IMR-90 (cell line): Measurements from ENCODE around the gene PNO1. TPM values are rescaled to one million over a fixed set of nuclear protein-coding genes. Genes with fewer than 3 reads are reported as not detected.

Experiments
- ATAC-seq: fragments of 200-7000 bp; cut with Tn5 transposase; 2 replicates; pipeline ENCODE4 v1.9.1; 2020; ENCODE audit warnings: low read depth, mild to moderate bottlenecking, moderate library complexity
- BruUV-seq: library from RNA; stranded (reverse); fragments of 400-500 nt; replicated peaks from 2 replicates; lab custom pipeline; 2021; lab: Mats Ljungman, UMichigan
- CTCF ChIA-PET: fragments of 300-600 bp; formaldehyde crosslinking; extraction: SDS; loops from one replicate; lab custom pipeline; 2021; ENCODE audit warnings: antibody characterized with exemption; lab: Yijun Ruan, JAX
- POLR2A ChIA-PET: fragments of 300-600 bp; sonication (Branson Sonifier 250); formaldehyde crosslinking; loops from one replicate; lab custom pipeline; 2022; ENCODE audit warnings: antibody characterized with exemption; ENCODE audit not compliant: unreplicated experiment; lab: Charles Lee
- DNase-seq: peaks from one replicate; pipeline ENCODE4 v3.0.0; 2013
- H2AFZ ChIP-seq: replicated peaks from 2 replicates; pipeline ENCODE3; 2013; ENCODE audit warnings: low read length, mild to moderate bottlenecking; ENCODE audit not compliant: poor library complexity
- H2AK5ac ChIP-seq: 2 replicates; pipeline ENCODE4 v1.6.1; 2013; ENCODE audit warnings: low read depth, low read length, inconsistent platforms
- H2AK9ac ChIP-seq: replicated peaks from 2 replicates; pipeline ENCODE3; 2013; ENCODE audit warnings: mild to moderate bottlenecking, low read depth, low read length, moderate library complexity; ENCODE audit not compliant: poor library complexity
- H2BK120ac ChIP-seq: 2 replicates; pipeline ENCODE4 v1.6.1; 2013; ENCODE audit warnings: low read depth, low read length, inconsistent platforms
- H2BK15ac ChIP-seq: 3 replicates; pipeline ENCODE4 v1.6.1; 2013; ENCODE audit warnings: low read depth, low read length, inconsistent platforms
- H2BK20ac ChIP-seq: 2 replicates; pipeline ENCODE4 v1.6.1; 2013; ENCODE audit warnings: low read depth, mild to moderate bottlenecking, inconsistent platforms, low read length, moderate library complexity
- H2BK5ac ChIP-seq: 2 replicates; pipeline ENCODE4 v1.6.1; 2013; ENCODE audit warnings: mild to moderate bottlenecking, low read depth, low read length, inconsistent platforms; ENCODE audit not compliant: poor library complexity, severe bottlenecking
- H3K14ac ChIP-seq: replicated peaks from 2 replicates; pipeline ENCODE4 v1.6.1; 2013; ENCODE audit warnings: low read depth, low read length, inconsistent platforms
- H3K18ac ChIP-seq: 2 replicates; pipeline ENCODE4 v1.6.1; 2013; ENCODE audit warnings: low read depth, low read length, control low read depth
- H3K23ac ChIP-seq: 2 replicates; pipeline ENCODE4 v1.6.1; 2013; ENCODE audit warnings: low read depth, low read length, inconsistent platforms
- H3K27ac ChIP-seq: 2 replicates; pipeline ENCODE4 v1.5.1; 2013; ENCODE audit warnings: mild to moderate bottlenecking, control low read depth, low read length; ENCODE audit not compliant: insufficient read depth
- H3K27me3 ChIP-seq: 2 replicates; pipeline ENCODE4 v1.6.1; 2013; ENCODE audit warnings: low read length; ENCODE audit not compliant: control insufficient read depth, insufficient read depth
- H3K36me3 ChIP-seq: 2 replicates; pipeline ENCODE4 v1.6.1; 2013; ENCODE audit warnings: low read length, mixed read lengths; ENCODE audit not compliant: control insufficient read depth, insufficient read depth
- H3K4ac ChIP-seq: 2 replicates; pipeline ENCODE4 v1.6.1; 2013; ENCODE audit warnings: low read depth, low read length, inconsistent platforms
- H3K4me1 ChIP-seq: 2 replicates; pipeline ENCODE4 v1.6.1; 2013; ENCODE audit warnings: low read length, mixed read lengths; ENCODE audit not compliant: control insufficient read depth, insufficient read depth
- H3K4me2 ChIP-seq: 2 replicates; pipeline ENCODE4 v1.6.1; 2013; ENCODE audit warnings: low read depth, mild to moderate bottlenecking, control low read depth, low read length, moderate library complexity
- H3K4me3 ChIP-seq: 2 replicates; pipeline ENCODE4 v1.5.1; 2013; ENCODE audit warnings: low read depth, mild to moderate bottlenecking, control low read depth, low read length, moderate library complexity; ENCODE audit not compliant: insufficient read depth
- H3K56ac ChIP-seq: 2 replicates; pipeline ENCODE4 v1.6.1; 2013; ENCODE audit warnings: low read length, inconsistent platforms; ENCODE audit not compliant: insufficient read depth; ENCODE audit errors: extremely low read depth
- H3K79me1 ChIP-seq, 2 experiments: 2 replicates each; pipeline ENCODE4 v1.6.1; 2013; ENCODE audit warnings: low read length in 2 of 2, inconsistent platforms in 1 of 2, low read depth in 1 of 2
- H3K9ac ChIP-seq: 2 replicates; pipeline ENCODE4 v1.6.1; 2013; ENCODE audit warnings: low read depth, low read length, control low read depth
- H3K9me1 ChIP-seq: 2 replicates; pipeline ENCODE4 v1.6.1; 2013; ENCODE audit warnings: low read length, inconsistent platforms; ENCODE audit not compliant: insufficient read depth
- H3K9me3 ChIP-seq: 2 replicates; pipeline ENCODE4 v1.6.1; 2013; ENCODE audit warnings: low read length; ENCODE audit not compliant: control insufficient read depth, insufficient read depth
- H4K20me1 ChIP-seq: 2 replicates; pipeline ENCODE4 v1.6.1; 2013; ENCODE audit warnings: low read length, inconsistent platforms; ENCODE audit not compliant: insufficient read depth
- H4K5ac ChIP-seq: 2 replicates; pipeline ENCODE4 v1.6.1; 2013; ENCODE audit warnings: mild to moderate bottlenecking, low read depth, low read length, control low read depth
- H4K8ac ChIP-seq, 2 experiments: 2 replicates each; pipeline ENCODE4 v1.6.1; 2013; ENCODE audit warnings: low read depth in 2 of 2, low read length in 2 of 2, control low read depth in 1 of 2, inconsistent platforms in 1 of 2
- H4K91ac ChIP-seq: 2 replicates; pipeline ENCODE4 v1.6.1; 2013; ENCODE audit warnings: low read depth, low read length, inconsistent platforms; ENCODE audit not compliant: insufficient read depth
- BHLHE40 ChIP-seq: fragments of 150-350 bp; IDR thresholded peaks from 2 replicates; pipeline ENCODE4 v1.6.1; 2016; ENCODE audit warnings: mild to moderate bottlenecking, low read depth, low read length
- MAFK ChIP-seq: IDR thresholded peaks from 2 replicates; pipeline ENCODE4 v1.6.1; 2012; ENCODE audit warnings: low read depth, low read length, improper control_type of control experiment
- WGBS, 2 experiments: methylation state at CpG; one replicate each; pipeline versions ENCODE4 v1.1.5 to v1.1.7; 2013; ENCODE audit warnings: missing lambda C conversion rate in 2 of 2; ENCODE audit not compliant: insufficient read length in 1 of 2; ENCODE audit errors: extremely low coverage in 2 of 2; 5-methylcytosine and 5-hydroxymethylcytosine counted together
- dilution Hi-C: fragments of 300-500 bp; cut with HindIII; formaldehyde crosslinking; loops from one replicate; pipeline ENCODE4 v1.14.3; 2018; ENCODE audit warnings: low sequenced_read_pairs; ENCODE audit not compliant: unreplicated experiment
- in situ Hi-C: fragments of 300-500 bp; cut with MboI; formaldehyde crosslinking; loops from 3 replicates; pipeline ENCODE4 v1.14.3; 2019; ENCODE audit warnings: low sequenced_read_pairs, inconsistent platforms, mixed read lengths
- intact Hi-C: fragments of 100-400 bp; cut with micrococcal nuclease; formaldehyde crosslinking; loops from 2 replicates; pipeline ENCODE4 v1.10.0; 2022
- polyA plus RNA-seq, 3 experiments: library from polyadenylated mRNA; depleted of rRNA; stranded (reverse); fragments of >200 nt; gene quantifications; 2 replicates each; pipeline ENCODE4 v1.2.3, GENCODE V29; 2012; ENCODE audit warnings: low replicate concordance in 1 of 3
- total RNA-seq: library from RNA; depleted of rRNA; stranded (reverse); fragments of >200 nt; gene quantifications from 2 replicates; pipeline ENCODE4 v1.2.3, GENCODE V29; 2012

PNO1 gene
- total and polyA plus RNA-seq, 2 of the 4 experiments (the other 2 are of a cell fraction): 12.8 to 14.7 TPM

DNA sequence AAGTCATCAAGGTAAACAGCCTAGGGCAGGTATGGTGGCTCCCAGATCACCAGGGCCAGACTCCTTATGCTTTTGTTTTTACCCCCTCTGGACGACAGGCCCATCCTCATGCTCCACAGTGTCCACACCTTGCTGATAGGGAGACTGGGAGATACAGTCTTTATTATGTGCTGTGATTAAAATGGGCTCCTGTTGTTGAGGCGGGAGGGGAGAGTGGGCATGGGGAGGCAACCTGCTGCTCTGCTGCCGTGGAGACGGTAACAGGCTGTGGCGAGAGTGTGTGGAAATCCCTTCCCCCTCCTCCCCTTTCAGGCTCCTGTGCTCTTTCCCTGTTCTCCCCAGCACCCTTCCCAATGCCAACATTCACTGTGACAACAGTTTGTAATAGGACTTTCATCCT, 38.2 kb upstream of the PNO1 start:
- Histone ChIP-seq H4K8ac (no peak overlapping the region), H3K9me1 (no peaks in the 10 kb centered on the region), H3K9me3 (no peaks in the 10 kb centered on the region), H2BK15ac (no peak overlapping the region), H4K5ac (no peak overlapping the region), H3K4me2 (no peak overlapping the region), H3K18ac (no peak overlapping the region), H2AK9ac (no peak overlapping the region), H3K56ac (no peak overlapping the region), H3K4ac (no peak overlapping the region), H4K20me1 (no peaks in the 10 kb centered on the region), H3K27ac (no peak overlapping the region), H3K27me3 (peaks cover 15% of the 10 kb centered on the region), H3K4me3 (no peak overlapping the region), H2AFZ (no peak overlapping the region), H3K4me1 (no peaks in the 10 kb centered on the region; the same call in 1 of the 2 replicates), H4K91ac (no peak overlapping the region), H3K9ac (no peak overlapping the region), H2BK20ac (no peak overlapping the region), H3K23ac (no peak overlapping the region), H3K79me1 (no peaks in the 10 kb centered on the region), H3K14ac (no peak overlapping the region), H2BK120ac (no peak overlapping the region), H2BK5ac (no peak overlapping the region), H3K36me3 (no peaks in the 10 kb centered on the region), H2AK5ac (no peak overlapping the region)
- in situ Hi-C loops (no loop called here), intact Hi-C loops (no loop called here), dilution Hi-C loops (no loop called here)
- no CpG with 5 or more reads among the region's 5 CpGs for WGBS, 2 experiments
- no TSS peak for BruUV-seq
- ATAC-seq: no peak
- TF ChIP-seq MAFK: no peak
- no peak for TF ChIP-seq BHLHE40
- no peak for DNase-seq
- ChIA-PET CTCF (no interaction called here), POLR2A (no interaction called here)
